OCI-LY7 (cell line): ENCODE data around the gene MARCHF6.

Experiments used
- CTCF ChIP-seq: fragments of 200-600 bp; sonication (generic); conservative IDR thresholded peaks from 2 replicates; pipeline ENCODE4 v1.5.1; 2014; ENCODE audit warnings: mild to moderate bottlenecking, antibody characterized with exemption, low read length, moderate library complexity, mixed read lengths
- EZH2phosphoT487 ChIP-seq: fragments of 200-600 bp; sonication (generic); IDR thresholded peaks from 2 replicates; pipeline ENCODE4 v1.6.1; 2018; ENCODE audit warnings: low read depth, borderline replicate concordance, mild to moderate bottlenecking, mixed run types, antibody characterized with exemption, low read length, moderate library complexity, mixed read lengths

GRCh38 chr5:10401498-10401897 is 48.0 kb downstream of the MARCHF6 start:
- TF ChIP-seq CTCF (no peak), EZH2phosphoT487 (no peak)
